ENCODE data around the gene SLIRP. TPM values are rescaled to one million over a fixed set of nuclear protein-coding genes. Genes with fewer than 3 reads are reported as not detected.

The SLIRP gene
- total RNA-seq, 1 experiment from 2014 or later: 242 TPM

- no peak overlapping the region for H3K4me2 ChIP-seq (ENCODE audit: low read length)
- BruUV-seq (replicated peaks): no TSS peak
- DNase-seq (ENCODE audit: low read depth, low spot score): no peak
- CTCF ChIA-PET: interaction anchor here (0.6 kb wide), 1 partner anchor 1009 kb away, joined by 3 read pairs; no protein-coding TSS in a partner anchor
- H3K9ac ChIP-seq (ENCODE audit: low read length): no peak overlapping the region
- H3K4me3 ChIP-seq (replicated peaks in 1 of 2; ENCODE audit: low read depth in 1 of 2, low read length in 2 of 2): no peak overlapping the region
- no peaks in the 10 kb centered on the region for H3K27me3 ChIP-seq (ENCODE audit: insufficient read depth, low read length)
- TF ChIP-seq JUND (IDR thresholded peaks at IDR 0.05) (no peak), YY1 (IDR thresholded peaks at IDR 0.05; ENCODE audit: extremely low read depth, insufficient replicate concordance, low read depth, low read length) (no peak), ELF1 (IDR thresholded peaks at IDR 0.05; ENCODE audit: borderline replicate concordance, low read depth) (no peak), EZH2phosphoT487 (IDR thresholded peaks at IDR 0.05; ENCODE audit: borderline replicate concordance) (no peak), CTCF (IDR thresholded peaks at IDR 0.05 in 2 of 3, conservative IDR thresholded peaks at IDR 0.05 in 1 of 3; ENCODE audit: borderline replicate concordance in 1 of 3, insufficient read depth in 1 of 3, low read depth in 2 of 3, low read length in 2 of 3) (no peak), CEBPB (IDR thresholded peaks at IDR 0.05; ENCODE audit: low read depth) (no peak), ZFX (IDR thresholded peaks at IDR 0.05) (no peak), FOSL1 (IDR thresholded peaks at IDR 0.05; ENCODE audit: low read depth) (no peak), ATF3 (IDR thresholded peaks at IDR 0.05) (no peak), POLR2A (IDR thresholded peaks at IDR 0.05; ENCODE audit: borderline replicate concordance, extremely low read depth, insufficient read depth, insufficient read length) (no peak), CBX3 (IDR thresholded peaks at IDR 0.05; ENCODE audit: low read depth) (no peak), SRF (IDR thresholded peaks at IDR 0.05; ENCODE audit: low read depth) (no peak), RAD21 (IDR thresholded peaks at IDR 0.05; ENCODE audit: low read depth) (no peak), POLR2AphosphoS5 (IDR thresholded peaks at IDR 0.05; ENCODE audit: low read depth, low read length) (no peak), SIN3A (IDR thresholded peaks at IDR 0.05; ENCODE audit: low read depth) (no peak), ZNF274 (IDR thresholded peaks at IDR 0.05; ENCODE audit: low read depth, low read length) (no peak)
- H4K20me1 ChIP-seq (ENCODE audit: insufficient read depth): no peaks in the 10 kb centered on the region
- POLR2A ChIA-PET: no interaction called here
- H3K27ac ChIP-seq (ENCODE audit: low read depth, low read length): no peak overlapping the region
- no peaks in the 10 kb centered on the region for H3K9me3 ChIP-seq (ENCODE audit: control insufficient read depth in 1 of 2, insufficient read depth in 1 of 2, low read depth in 1 of 2, low read length in 2 of 2)
- H3K4me1 ChIP-seq (ENCODE audit: control insufficient read depth in 1 of 2, insufficient read depth in 2 of 2, low read length in 2 of 2): peaks cover 0 to 15% of the 10 kb centered on the region in 2 experiments; a peak in 3 of 4 replicates
- no peak overlapping the region for H2AFZ ChIP-seq (ENCODE audit: low read depth, low read length, poor library complexity, severe bottlenecking)
- RAD21 ChIA-PET (ENCODE audit: low non-redundant PET in 1 of 2, low total read pairs in 2 of 2, uncharacterized antibody in 2 of 2, unreplicated experiment in 2 of 2): no interaction called here
- no peaks in the 10 kb centered on the region for H3K9me2 ChIP-seq (ENCODE audit: insufficient read depth)
- H3K79me2 ChIP-seq (ENCODE audit: insufficient read depth, low read length): peaks cover 26% of the 10 kb centered on the region
- intact Hi-C loops (cut with micrococcal nuclease): no loop called here
- H3K36me3 ChIP-seq (ENCODE audit: control insufficient read depth in 1 of 2, insufficient read depth in 2 of 2, low read length in 2 of 2): 0 out of 4 replicates have a peak, but pooled peaks cover 0 to 6% of the 10 kb centered on the region in 2 experiments
- no peak for ATAC-seq
These were observed 55.4 kb downstream of the SLIRP start for GRCh38 chr14:77763316-77763715.

Measured in HCT116 (cell line).